ENCODE data around the gene UBE4A.

UBE4A gene

GRCh38 chr11:118359295-118359958, at the start of gene UBE4A:
UBE4A (plus strand) TSS chr11:118359600; CDS start chr11:118365081, 5,481 bp downstream.
- peak; percentile 96 to 99 (median 98) for DNase-seq (ENCODE audit: low read depth in 2 of 3, low spot score in 2 of 3)

GRCh38 chr11:118310271-118310670, 49.1 kb upstream of the UBE4A start:
- DNase-seq (ENCODE audit: low read depth in 2 of 3, low spot score in 2 of 3): no peak

- no peak for DNase-seq (ENCODE audit: low read depth in 2 of 3, low spot score in 2 of 3)
These were observed 48.5 kb upstream of the UBE4A start for GRCh38 chr11:118310781-118311485.

GRCh38 chr11:118311518-118311917, 47.9 kb upstream of the UBE4A start:
- no peak for DNase-seq (ENCODE audit: low read depth in 2 of 3, low spot score in 2 of 3)

GRCh38 chr11:118312328-118312727, 47.1 kb upstream of the UBE4A start:
- DNase-seq (ENCODE audit: low read depth in 2 of 3, low spot score in 2 of 3): no peak

GRCh38 chr11:118313242-118313641, 46.2 kb upstream of the UBE4A start:
- DNase-seq (ENCODE audit: low read depth in 2 of 3, low spot score in 2 of 3): no peak

- no peak for DNase-seq (ENCODE audit: low read depth in 2 of 3, low spot score in 2 of 3)
These were observed 44.4 kb upstream of the UBE4A start for GRCh38 chr11:118314988-118315411.

GRCh38 chr11:118318124-118318523, 41.3 kb upstream of the UBE4A start:
- no peak for DNase-seq (ENCODE audit: low read depth in 2 of 3, low spot score in 2 of 3)

- no peak for DNase-seq (ENCODE audit: low read depth in 2 of 3, low spot score in 2 of 3)
These were observed 40.6 kb upstream of the UBE4A start for GRCh38 chr11:118318581-118319336.

- DNase-seq (ENCODE audit: low read depth in 2 of 3, low spot score in 2 of 3): no peak
These were observed 40.1 kb upstream of the UBE4A start for GRCh38 chr11:118319337-118319707.

- no peak for DNase-seq (ENCODE audit: low read depth in 2 of 3, low spot score in 2 of 3)
These were observed 38.9 kb upstream of the UBE4A start for GRCh38 chr11:118320515-118320914.

GRCh38 chr11:118321386-118322082, 37.9 kb upstream of the UBE4A start:
- no peak for DNase-seq (ENCODE audit: low read depth in 2 of 3, low spot score in 2 of 3)

- DNase-seq (ENCODE audit: low read depth in 2 of 3, low spot score in 2 of 3): no peak
These were observed 36.7 kb upstream of the UBE4A start for GRCh38 chr11:118322721-118323120.

GRCh38 chr11:118325283-118325682, 34.1 kb upstream of the UBE4A start:
- no peak for DNase-seq (ENCODE audit: low read depth in 2 of 3, low spot score in 2 of 3)

- DNase-seq (ENCODE audit: low read depth in 2 of 3, low spot score in 2 of 3): no peak
These were observed 30.7 kb upstream of the UBE4A start for GRCh38 chr11:118328745-118329144.

GRCh38 chr11:118334745-118335144, 24.7 kb upstream of the UBE4A start:
- DNase-seq (ENCODE audit: low read depth in 2 of 3, low spot score in 2 of 3): no peak

GRCh38 chr11:118338637-118339061, 20.8 kb upstream of the UBE4A start:
- peak; percentile 68 to 82 (median 71) for DNase-seq (ENCODE audit: low read depth in 2 of 3, low spot score in 2 of 3)

GRCh38 chr11:118339281-118339961, 20.0 kb upstream of the UBE4A start:
- no peak for DNase-seq (ENCODE audit: low read depth in 2 of 3, low spot score in 2 of 3)

GRCh38 chr11:118340449-118340848, 19.0 kb upstream of the UBE4A start:
- DNase-seq (ENCODE audit: low read depth in 2 of 3, low spot score in 2 of 3): no peak

- no peak for DNase-seq (ENCODE audit: low read depth in 2 of 3, low spot score in 2 of 3)
These were observed 18.1 kb upstream of the UBE4A start for GRCh38 chr11:118341261-118341660.

Measured in activated CD8-positive, alpha-beta memory T cell treated with anti-CD3 and anti-CD28 coated beads for 48 hours (primary cell).